Skeletal muscle tissue (tissue), 4 donors: Measurements from ENCODE around the gene CAMP. TPM values are rescaled to one million over a fixed set of nuclear protein-coding genes. Genes with fewer than 3 reads are reported as not detected.

Experiments used
- H3K27ac ChIP-seq: one replicate; pipeline ENCODE4 v1.7.0; 2013; ENCODE audit warnings: mild to moderate bottlenecking, low read depth, low read length, inconsistent platforms
- H3K27me3 ChIP-seq, 3 donors: one replicate each; pipeline ENCODE4 v1.7.0; 2013; ENCODE audit warnings: low read length in 3 of 3; ENCODE audit not compliant: control insufficient read depth in 3 of 3, insufficient read depth in 3 of 3
- H3K36me3 ChIP-seq, 3 donors: one replicate each; pipeline ENCODE4 v1.7.0; 2013; ENCODE audit warnings: low read length in 3 of 3; ENCODE audit not compliant: control insufficient read depth in 3 of 3, insufficient read depth in 3 of 3
- H3K4me1 ChIP-seq, 3 donors: one replicate each; pipeline ENCODE4 v1.7.0; 2013; ENCODE audit warnings: low read length in 3 of 3, mild to moderate bottlenecking in 3 of 3; ENCODE audit not compliant: control insufficient read depth in 3 of 3, insufficient read depth in 3 of 3
- H3K4me3 ChIP-seq, 3 donors: one replicate each; pipeline ENCODE4 v1.7.0; 2013; ENCODE audit warnings: low read length in 3 of 3
- H3K9ac ChIP-seq, 3 donors: one replicate each; pipeline ENCODE4 v1.7.0; 2013; ENCODE audit warnings: low read length in 3 of 3, mild to moderate bottlenecking in 3 of 3, moderate library complexity in 2 of 3, low read depth in 1 of 3
- H3K9me3 ChIP-seq, 3 donors: one replicate each; pipeline ENCODE4 v1.7.0; 2013; ENCODE audit warnings: low read length in 3 of 3; ENCODE audit not compliant: control insufficient read depth in 3 of 3
- total RNA-seq: library from RNA; depleted of rRNA; stranded (reverse); fragments of >200 nt; gene quantifications from one replicate; pipeline ENCODE4 v1.2.3, GENCODE V29; 2014
- donor health status: Osteomylitis.

CAMP gene
- total RNA-seq, 1 donor from 2014 or later = not detected

GRCh38 chr3:48244461-48244860, 21.2 kb downstream of the CAMP start:
- no peak overlapping the region for H3K4me3 ChIP-seq
- peaks cover 4 to 17% (median 9%) of the 10 kb centered on the region in 3 donors for H3K4me1 ChIP-seq
- H3K36me3 ChIP-seq = peaks cover 2 to 11% (median 3%) of the 10 kb centered on the region in 3 donors
- H3K27ac ChIP-seq = no peak overlapping the region
- H3K9me3 ChIP-seq = no peaks in the 10 kb centered on the region
- no peak overlapping the region for H3K9ac ChIP-seq
- no peaks in the 10 kb centered on the region for H3K27me3 ChIP-seq

DNA sequence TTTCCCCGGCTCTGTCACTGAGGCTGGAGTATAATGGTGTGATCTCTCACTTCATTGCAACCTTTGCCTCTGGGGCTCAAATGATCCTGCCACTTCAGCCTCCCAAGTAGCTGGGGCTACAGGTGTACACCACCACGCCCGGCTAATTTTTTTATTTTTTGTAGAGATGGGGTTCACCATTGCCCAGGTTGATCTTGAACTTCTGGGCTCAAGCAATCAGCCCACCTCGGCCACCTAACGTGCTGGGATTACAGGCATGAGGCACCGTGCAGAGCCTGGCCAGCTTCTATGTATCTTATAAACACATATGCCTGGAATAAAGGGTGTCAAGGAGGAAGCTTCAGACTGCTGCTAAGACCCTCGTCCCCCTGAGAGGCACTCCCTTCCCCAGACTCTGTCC, 21.8 kb downstream of the CAMP start:
- H3K9ac ChIP-seq = no peak overlapping the region
- H3K36me3 ChIP-seq = peaks cover 3 to 11% (median 7%) of the 10 kb centered on the region in 3 donors
- no peak overlapping the region for H3K27ac ChIP-seq
- no peaks in the 10 kb centered on the region for H3K9me3 ChIP-seq
- no peak overlapping the region for H3K4me3 ChIP-seq
- peaks cover 4 to 17% (median 9%) of the 10 kb centered on the region in 3 donors for H3K4me1 ChIP-seq
- no peaks in the 10 kb centered on the region for H3K27me3 ChIP-seq

- Histone ChIP-seq H3K9ac (no peak overlapping the region), H3K27ac (no peak overlapping the region)
Observed at GRCh38 chr3:48247401-48247811, 24.1 kb downstream of the CAMP start.

DNA sequence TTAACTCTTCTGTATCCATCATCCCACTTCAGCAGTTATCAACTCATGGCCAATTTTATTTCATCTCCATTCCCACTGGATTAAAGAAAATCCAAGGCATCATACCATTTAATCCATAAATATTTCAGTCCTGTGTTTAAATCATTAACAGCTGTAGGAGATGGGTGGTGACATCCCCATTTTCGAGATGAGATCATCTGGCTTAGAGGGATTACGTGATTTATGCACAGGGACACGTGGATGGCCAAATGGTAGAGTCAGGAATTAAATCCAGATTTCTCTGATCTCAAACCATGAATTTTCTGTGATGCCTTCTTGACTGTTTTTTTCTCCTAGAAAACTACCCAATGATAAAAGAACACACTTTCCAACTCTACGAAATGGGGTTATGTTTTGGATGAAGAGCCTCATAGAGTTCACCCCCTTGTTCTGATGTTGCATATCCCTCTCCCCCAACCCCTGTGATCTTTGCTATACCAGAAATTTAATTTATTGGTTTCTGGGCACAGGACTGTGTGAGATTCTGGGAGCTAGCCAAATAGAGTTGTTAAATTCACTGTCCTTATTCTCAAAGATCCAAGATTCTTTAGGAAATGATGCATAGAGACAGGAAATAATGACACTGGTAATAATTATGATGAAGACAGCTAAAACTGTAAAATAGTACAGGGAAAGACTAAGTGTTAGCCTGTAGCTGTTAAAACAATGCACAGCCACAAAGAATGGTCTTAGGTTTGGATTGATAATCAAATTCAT, 25.0 kb downstream of the CAMP start:
- peaks cover 0 to 9% (median 0%) of the 10 kb centered on the region in 3 donors for H3K4me1 ChIP-seq
- no peaks in the 10 kb centered on the region for H3K27me3 ChIP-seq
- H3K36me3 ChIP-seq = peaks cover 2 to 11% (median 9%) of the 10 kb centered on the region in 3 donors
- H3K27ac ChIP-seq = no peak overlapping the region
- no peak overlapping the region for H3K9ac ChIP-seq
- no peaks in the 10 kb centered on the region for H3K9me3 ChIP-seq
- H3K4me3 ChIP-seq = no peak overlapping the region

More at GRCh38 chr3:48247401-48247811, 24.1 kb downstream of the CAMP start:
- no peak overlapping the region for H3K4me3 ChIP-seq
- peaks cover 2 to 11% (median 9%) of the 10 kb centered on the region in 3 donors for H3K36me3 ChIP-seq
- H3K4me1 ChIP-seq = peaks cover 0 to 10% (median 0%) of the 10 kb centered on the region in 3 donors
- H3K9me3 ChIP-seq = no peaks in the 10 kb centered on the region
- H3K27me3 ChIP-seq = no peaks in the 10 kb centered on the region

DNA sequence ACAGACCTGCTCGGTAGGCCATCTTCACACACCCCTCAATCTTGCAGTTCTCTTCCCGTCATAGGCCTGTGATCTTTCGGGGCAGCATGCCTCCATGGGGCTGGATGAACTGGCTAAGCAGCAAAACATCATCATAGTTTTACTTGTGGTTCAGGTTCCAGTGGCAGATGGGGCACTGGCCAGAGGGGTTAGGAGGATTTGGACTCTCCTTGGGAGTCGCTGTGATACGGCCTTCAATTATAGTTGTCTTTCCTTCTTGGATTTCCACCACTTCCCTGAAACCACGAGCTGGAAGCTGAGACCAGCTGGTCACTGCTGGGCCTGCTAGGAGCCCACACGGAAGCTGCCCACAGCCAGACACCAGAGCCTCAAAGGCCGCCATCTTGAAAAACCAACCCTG, 33.3 kb downstream of the CAMP start:
- Histone ChIP-seq H3K27me3 (no peaks in the 10 kb centered on the region), H3K4me1 (no peaks in the 10 kb centered on the region), H3K27ac (no peak overlapping the region), H3K9ac (no peak overlapping the region), H3K9me3 (no peaks in the 10 kb centered on the region), H3K36me3 (peaks cover 9 to 19% (median 14%) of the 10 kb centered on the region in 3 donors), H3K4me3 (no peak overlapping the region)

DNA sequence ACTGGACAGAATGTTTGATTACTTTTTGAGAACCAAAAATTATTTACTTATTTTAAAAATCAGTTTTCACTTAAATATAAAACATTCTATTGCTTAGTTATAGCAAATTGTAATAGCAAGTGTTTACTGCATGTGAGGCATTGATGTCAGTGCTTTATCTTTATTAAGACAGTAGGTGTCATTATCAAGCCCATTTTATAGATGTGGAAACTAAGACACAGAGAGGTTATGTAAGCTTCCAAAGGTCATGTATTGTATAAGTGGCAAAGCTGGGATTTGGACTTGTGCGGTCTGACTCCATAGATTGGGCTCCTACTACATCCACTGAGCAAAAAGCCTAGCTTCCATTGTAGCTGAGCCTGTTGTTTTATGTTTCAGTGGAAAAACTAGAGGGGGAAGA, 35.2 kb downstream of the CAMP start:
- no peaks in the 10 kb centered on the region for H3K4me1 ChIP-seq
- peaks cover 19 to 21% (median 21%) of the 10 kb centered on the region in 3 donors for H3K36me3 ChIP-seq
- H3K27ac ChIP-seq = no peak overlapping the region
- no peaks in the 10 kb centered on the region for H3K27me3 ChIP-seq
- no peak overlapping the region for H3K4me3 ChIP-seq
- no peaks in the 10 kb centered on the region for H3K9me3 ChIP-seq
- no peak overlapping the region for H3K9ac ChIP-seq

GRCh38 chr3:48267782-48268181, 44.5 kb downstream of the CAMP start:
- peaks cover 14 to 30% (median 21%) of the 10 kb centered on the region in 3 donors for H3K36me3 ChIP-seq
- H3K9me3 ChIP-seq = no peaks in the 10 kb centered on the region
- no peak overlapping the region for H3K4me3 ChIP-seq
- H3K4me1 ChIP-seq = peaks cover 0 to 3% (median 0%) of the 10 kb centered on the region in 3 donors
- no peak overlapping the region for H3K27ac ChIP-seq
- no peaks in the 10 kb centered on the region for H3K27me3 ChIP-seq
- H3K9ac ChIP-seq = no peak overlapping the region

GRCh38 chr3:48268381-48268935, 45.2 kb downstream of the CAMP start:
- Histone ChIP-seq H3K9me3 (no peaks in the 10 kb centered on the region), H3K9ac (no peak overlapping the region), H3K36me3 (peaks cover 14 to 30% (median 21%) of the 10 kb centered on the region in 3 donors), H3K27ac (no peak overlapping the region), H3K4me1 (peaks cover 0 to 3% (median 0%) of the 10 kb centered on the region in 3 donors), H3K27me3 (no peaks in the 10 kb centered on the region), H3K4me3 (no peak overlapping the region)

GRCh38 chr3:48268936-48269561, 45.8 kb downstream of the CAMP start:
- Histone ChIP-seq H3K27me3 (no peaks in the 10 kb centered on the region), H3K9me3 (no peaks in the 10 kb centered on the region), H3K27ac (no peak overlapping the region), H3K9ac (no peak overlapping the region), H3K4me1 (peaks cover 0 to 3% (median 0%) of the 10 kb centered on the region in 3 donors), H3K4me3 (no peak overlapping the region), H3K36me3 (peaks cover 11 to 26% (median 21%) of the 10 kb centered on the region in 3 donors)

GRCh38 chr3:48269592-48269991, 46.3 kb downstream of the CAMP start:
- Histone ChIP-seq H3K9me3 (no peaks in the 10 kb centered on the region), H3K36me3 (peaks cover 11 to 26% (median 21%) of the 10 kb centered on the region in 3 donors), H3K27ac (no peak overlapping the region), H3K4me1 (peaks cover 0 to 3% (median 0%) of the 10 kb centered on the region in 3 donors), H3K4me3 (no peak overlapping the region), H3K9ac (no peak overlapping the region), H3K27me3 (no peaks in the 10 kb centered on the region)
